ENCODE results near the gene MYG1. TPM values are rescaled to one million over a fixed set of nuclear protein-coding genes. Genes with fewer than 3 reads are reported as not detected.

MYG1 gene
- total and polyA plus RNA-seq, 2 of the 13 experiments (the other 11 are each of a cell fraction or from before 2014, with no cell fraction given): 38.6 to 58.0 TPM

DNA sequence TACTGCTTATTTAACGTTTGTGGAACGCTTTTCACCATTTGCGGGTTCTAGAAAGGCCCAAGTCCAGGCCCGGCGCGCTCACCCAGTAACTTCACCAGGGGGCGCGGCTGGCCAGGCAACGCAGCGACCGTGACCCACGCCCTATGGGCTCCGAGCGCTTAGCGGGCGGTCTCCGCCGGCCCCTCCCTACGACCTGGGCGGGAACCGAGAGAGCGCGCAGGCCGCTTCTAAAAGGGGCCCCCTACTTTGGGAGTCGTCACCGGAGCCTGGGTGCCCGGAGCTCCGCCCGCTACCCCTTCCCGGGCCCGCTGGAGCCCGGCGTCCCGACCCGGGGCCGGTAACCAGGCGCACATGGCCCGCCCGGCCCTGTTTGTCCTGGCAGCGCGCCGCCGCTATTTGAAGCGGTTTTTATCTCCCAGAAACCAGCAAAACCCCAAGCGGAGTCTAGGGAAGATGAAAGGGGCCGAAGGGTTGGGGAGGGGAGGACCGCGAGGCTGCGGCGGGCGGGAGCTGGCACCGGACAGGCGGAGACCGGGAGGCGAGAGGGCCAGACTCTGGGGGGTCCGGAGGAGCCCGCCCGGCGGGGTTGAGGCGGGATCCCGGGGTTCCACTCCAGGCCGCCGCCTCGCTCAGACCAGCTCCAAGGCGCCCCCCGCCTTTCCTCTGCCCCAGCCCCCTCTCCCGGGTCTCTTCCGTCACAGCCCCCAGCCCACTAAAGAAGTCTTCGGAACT is 25.4 kb downstream of the MYG1 start (continued):
- TF ChIP-seq, protein P1, sequence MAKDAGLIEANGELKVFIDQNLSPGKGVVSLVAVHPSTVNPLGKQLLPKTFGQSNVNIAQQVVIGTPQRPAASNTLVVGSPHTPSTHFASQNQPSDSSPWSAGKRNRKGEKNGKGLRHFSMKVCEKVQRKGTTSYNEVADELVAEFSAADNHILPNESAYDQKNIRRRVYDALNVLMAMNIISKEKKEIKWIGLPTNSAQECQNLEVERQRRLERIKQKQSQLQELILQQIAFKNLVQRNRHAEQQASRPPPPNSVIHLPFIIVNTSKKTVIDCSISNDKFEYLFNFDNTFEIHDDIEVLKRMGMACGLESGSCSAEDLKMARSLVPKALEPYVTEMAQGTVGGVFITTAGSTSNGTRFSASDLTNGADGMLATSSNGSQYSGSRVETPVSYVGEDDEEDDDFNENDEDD (CRISPR knock-in tag; IDR thresholded peaks at IDR 0.05; ENCODE audit: borderline replicate concordance): peak; percentile 83; the same call in 1 of the 2 replicates
- peak; percentile 78; the same call in 1 of the 2 replicates for TF ChIP-seq ZNF343 (CRISPR knock-in tag; IDR thresholded peaks at IDR 0.05)
- no peak for TF ChIP-seq CCAR2 (optimal IDR thresholded peaks at IDR 0.05; ENCODE audit: low read depth, low read length)
- TF ChIP-seq STAG1 (CRISPR knock-in tag; IDR thresholded peaks at IDR 0.05): peak; percentile 91
- TF ChIP-seq ARNT2 (CRISPR knock-in tag; IDR thresholded peaks at IDR 0.05; ENCODE audit: low read depth): peak; percentile 87
- TF ChIP-seq ZBTB4 (CRISPR knock-in tag; IDR thresholded peaks at IDR 0.05; ENCODE audit: borderline replicate concordance): peak; percentile 40; the same call in 1 of the 2 replicates
- no peak for TF ChIP-seq ZNF282 (IDR thresholded peaks at IDR 0.05; ENCODE audit: partially characterized antibody)
- TF ChIP-seq, protein P2, sequence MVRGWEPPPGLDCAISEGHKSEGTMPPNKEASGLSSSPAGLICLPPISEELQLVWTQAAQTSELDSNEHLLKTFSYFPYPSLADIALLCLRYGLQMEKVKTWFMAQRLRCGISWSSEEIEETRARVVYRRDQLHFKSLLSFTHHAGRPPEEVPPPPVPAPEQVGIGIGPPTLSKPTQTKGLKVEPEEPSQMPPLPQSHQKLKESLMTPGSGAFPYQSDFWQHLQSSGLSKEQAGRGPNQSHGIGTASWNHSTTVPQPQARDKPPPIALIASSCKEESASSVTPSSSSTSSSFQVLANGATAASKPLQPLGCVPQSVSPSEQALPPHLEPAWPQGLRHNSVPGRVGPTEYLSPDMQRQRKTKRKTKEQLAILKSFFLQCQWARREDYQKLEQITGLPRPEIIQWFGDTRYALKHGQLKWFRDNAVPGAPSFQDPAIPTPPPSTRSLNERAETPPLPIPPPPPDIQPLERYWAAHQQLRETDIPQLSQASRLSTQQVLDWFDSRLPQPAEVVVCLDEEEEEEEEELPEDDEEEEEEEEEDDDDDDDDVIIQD (CRISPR knock-in tag; IDR thresholded peaks at IDR 0.05; ENCODE audit: low read depth): no peak; the same call in 1 of the 2 replicates
- no peak for TF ChIP-seq ZNF205 (CRISPR knock-in tag; IDR thresholded peaks at IDR 0.05)

All from HepG2 (cell line).